ENCODE measurements around the gene SRM.
A peak's percentile ranks its signal among the peaks of the same experiment; 100 is the strongest.
"Not testable (repeated sequence)": the region's sequence is repeated elsewhere in the genome, so short reads cannot be mapped to it uniquely, and the experiment has no call there.

SRM gene

DNA sequence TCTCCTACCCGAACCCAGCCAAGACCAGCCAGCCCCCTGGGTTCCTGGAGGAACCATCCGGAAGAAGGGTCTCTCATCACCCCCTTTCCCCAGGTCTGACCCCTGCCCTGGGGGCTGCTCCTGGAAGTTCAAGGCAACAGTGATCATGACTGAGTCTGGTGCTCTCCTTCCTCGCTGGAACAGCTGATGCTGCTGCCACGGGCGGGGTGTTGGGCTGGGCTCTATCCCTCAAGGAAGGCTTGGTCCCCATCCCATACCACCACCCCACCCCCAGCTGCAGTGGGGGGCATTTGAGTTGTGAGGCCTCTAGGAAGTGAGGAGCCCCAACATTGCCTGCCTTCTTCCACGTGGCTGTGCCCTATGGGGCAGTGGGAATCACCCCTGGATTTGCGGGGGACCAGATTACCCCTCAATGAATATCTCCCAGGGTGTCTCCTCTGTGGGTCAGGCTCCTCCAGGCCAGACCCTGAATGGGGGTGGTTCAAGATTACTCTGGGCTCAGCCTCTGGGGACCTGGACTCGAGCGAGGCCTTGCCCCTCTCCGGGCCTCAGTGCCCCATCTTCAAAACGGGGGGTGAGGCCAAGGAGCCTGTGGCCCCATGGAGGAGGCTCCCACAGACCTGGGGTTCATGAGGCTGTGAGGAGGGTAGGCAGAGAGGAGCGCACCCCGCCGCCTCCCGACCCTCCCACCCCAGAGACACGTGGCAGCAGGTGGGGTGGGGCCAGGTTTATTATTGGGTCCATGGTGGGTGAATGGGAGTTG lies 15.6 kb downstream of the SRM start:
- no peak for DNase-seq

DNA sequence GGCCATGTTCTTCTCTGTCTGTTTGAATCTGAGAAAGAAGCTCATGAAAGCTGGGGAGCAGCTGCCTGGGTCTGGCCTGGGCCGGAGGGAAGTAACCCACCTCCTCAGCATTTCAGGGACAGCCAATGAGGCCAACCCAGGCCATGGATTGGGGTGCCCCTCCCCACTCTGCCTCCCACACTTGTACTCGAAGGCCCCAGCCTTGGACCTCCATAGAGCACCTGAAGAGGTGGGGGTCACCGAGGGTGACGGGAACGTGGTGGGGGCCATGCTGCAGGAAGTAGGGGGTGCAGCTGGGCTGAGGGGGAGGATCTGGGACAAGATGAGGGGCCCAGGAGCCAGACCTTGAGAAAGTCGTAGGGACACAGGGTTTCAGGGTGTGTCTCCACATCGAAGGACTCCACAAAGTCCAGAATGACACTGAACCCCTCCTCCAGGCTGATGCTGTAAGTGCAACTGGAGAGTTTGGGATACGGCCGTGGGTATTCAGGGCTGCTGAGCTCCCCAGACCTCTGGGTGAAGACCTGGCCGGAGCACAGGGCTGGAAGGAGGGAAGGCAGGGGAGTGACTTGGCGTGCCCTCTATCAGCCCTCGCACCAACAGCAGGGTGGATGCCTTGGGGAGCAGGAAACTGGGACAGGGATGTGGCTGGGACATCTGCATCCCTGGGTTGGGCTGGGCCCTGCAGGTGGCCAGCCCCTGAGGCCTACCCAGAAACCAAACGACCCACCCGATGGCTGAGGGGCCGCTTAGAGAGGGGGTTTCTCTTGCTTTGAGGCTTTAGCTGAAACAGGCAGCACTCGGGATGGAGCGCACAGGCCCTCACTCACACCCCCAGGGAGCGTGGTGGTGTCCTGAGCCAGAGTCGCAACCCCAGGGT lies 16.6 kb downstream of the SRM start:
- DNase-seq = no peak

DNA sequence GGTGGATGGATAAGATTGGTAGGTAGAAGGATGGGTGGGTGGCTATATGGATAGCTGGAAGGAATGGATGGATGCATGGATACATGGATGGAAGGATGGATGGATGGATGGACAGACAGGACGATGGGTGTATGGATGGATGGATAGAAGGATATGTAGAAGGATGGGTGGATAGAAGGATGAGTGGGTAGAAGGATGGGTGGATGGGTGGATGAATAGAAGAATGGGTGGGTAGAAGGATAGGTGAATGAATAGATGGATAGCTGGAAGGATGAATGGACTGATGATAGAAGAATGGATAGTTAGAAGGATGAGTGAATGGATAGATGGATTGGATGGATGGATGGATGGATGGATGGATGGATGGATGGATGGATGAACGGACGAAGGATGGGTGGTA lies 17.8 kb downstream of the SRM start:
- DNase-seq = no peak

DNA sequence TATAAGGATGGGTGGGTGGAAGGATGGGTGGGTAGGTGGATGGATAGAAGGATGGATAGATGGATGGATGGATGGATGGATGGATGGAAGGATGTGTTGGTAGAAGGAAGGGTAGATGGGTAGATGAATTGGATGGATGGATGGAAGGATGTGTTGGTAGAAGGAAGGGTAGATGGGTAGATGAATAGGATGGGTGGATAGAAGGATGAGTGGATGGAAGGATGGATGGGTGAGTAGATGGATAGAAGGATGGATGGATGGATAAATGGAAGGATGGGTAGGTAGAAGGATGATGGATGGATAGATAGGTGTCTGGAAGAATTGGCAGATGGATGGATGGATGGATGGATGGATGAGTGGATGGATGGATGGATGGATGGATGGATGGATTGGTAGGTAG lies 18.8 kb downstream of the SRM start:
- no peak for DNase-seq

DNA sequence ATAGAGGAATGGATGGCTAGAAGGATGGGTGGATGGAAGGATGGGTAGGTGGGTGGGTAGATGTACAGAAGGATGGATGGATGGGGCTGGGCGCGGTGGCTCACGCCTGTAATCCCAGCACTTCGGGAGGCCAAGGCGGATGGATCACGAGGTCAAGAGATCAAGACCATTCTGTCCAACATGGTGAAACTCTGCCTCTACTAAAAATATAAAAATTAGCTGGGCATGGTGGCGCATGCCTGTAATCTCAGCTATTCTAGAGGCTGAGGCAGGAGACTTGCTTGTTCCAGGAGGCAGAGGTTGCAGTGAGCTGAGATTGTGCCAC lies 19.8 kb downstream of the SRM start:
- not testable (repeated sequence) for DNase-seq

DNA sequence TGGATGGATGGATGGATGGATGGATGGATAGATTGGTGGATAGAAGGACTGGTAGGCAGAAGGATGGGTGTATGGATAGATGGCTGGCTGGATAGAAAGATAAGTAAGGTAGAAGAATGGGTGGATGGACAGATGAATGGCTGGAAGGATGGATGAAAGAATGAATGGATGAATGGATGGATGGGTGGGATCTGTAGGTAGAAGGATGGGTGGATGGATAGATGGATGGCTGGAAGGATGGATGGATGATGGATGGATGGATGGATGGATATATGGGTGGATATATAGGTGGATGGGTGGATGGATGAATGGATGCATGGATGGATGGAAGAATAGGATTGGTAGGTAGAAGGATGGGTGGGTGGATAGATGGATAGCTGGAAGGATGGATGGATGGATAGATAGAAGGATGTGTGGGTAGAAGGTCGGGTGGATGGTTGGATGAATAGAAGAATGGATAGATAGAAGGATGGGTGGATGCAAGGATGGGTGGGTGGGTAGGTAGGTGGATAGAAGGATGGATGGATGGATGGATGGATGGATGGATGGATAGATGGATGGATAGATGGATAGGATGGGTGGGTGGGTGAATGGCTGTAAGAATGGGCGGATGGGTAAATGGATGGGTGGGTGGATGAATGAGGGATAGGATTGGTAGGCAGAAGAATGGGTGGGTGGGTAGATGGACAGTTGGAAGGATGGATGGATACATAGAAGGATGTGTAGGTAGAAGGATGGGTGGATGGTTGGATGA lies 20.3 kb downstream of the SRM start:
- DNase-seq = no peak

DNA sequence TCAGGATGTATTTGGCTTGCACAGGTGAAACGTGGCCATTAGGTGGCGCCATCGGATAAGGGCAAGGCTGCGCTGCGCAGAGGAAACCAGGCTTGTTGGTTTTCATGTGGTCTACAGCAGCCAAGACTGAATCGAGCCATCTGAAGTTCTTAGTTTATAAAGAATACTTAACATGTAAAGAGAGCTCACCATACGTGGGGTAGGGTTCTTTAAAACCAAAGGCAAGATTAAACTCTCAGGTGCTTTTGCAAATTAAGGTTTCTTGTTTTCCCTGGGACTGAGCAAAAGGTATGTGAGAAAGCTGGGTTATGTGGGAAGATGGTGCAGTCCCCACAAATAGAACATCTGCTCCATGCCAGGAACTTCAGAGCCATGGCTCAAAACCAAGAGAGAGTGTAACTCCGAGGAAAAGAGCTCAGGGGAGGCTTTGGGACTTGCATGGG lies 22.1 kb downstream of the SRM start:
- DNase-seq = peak; percentile 85

DNA sequence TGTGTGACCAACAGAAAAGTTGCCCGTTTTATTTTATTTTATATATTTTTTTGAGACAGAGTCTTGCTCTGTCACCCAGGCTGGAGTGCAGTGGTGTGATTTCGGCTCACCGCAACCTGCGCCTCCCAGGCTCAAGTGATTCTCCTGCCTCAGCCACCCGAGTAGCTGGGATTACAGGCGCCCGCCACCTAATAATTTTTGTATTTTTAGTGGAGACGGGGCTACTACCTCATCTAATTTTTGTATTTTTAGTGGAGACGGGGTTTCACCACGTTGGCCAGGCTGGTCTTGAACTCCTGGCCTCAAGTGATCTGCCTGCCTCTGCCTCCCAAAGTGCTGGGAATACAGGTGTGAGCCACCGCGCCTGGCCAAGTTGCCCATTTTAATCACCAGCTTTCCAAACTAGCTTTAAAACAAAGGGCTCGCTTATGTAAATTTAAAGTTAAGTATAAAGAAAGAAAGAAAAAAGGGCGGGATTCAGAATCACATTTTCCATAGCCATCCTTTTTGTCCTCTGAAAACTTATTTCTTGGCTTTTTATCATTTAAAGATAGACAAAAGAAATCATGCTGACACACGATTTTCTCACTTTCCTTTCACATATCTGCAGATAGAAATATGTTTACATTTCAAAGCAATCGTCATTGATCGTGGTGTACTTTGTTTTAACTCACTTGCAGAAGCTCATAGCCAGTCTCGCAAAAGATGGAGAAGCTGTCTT lies 22.6 kb downstream of the SRM start:
- DNase-seq = not testable (repeated sequence)

DNA sequence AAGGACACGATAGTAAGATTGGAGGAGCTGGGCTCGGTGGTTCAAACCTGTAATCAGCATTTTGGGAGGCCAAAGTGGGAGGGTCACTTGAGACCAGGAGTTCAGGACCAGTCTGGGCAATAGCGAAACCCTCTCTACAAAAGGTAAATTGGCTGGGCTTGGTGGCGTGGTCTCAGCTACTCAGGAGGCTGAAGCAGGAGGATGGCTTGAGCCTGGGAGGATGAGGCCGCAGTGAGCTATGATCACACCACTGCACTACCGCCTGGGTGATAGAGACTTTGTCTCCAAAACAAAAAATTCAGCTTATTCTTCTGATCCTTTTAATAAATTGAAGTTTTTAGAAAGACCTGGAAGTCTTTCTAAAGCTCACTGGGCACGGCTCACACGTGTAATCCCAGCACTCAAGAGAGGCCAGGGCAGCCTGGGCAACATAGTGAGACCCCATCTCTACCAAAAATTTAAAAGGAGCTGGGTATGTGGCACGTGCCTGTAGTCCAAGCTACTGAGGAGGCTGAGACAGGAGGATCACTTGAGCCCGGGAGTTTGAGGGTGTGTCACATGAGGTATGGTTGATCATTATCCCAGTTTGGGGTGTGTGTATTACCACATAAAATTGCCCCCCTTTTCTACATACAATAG lies 28.1 kb downstream of the SRM start:
- DNase-seq = no peak

DNA sequence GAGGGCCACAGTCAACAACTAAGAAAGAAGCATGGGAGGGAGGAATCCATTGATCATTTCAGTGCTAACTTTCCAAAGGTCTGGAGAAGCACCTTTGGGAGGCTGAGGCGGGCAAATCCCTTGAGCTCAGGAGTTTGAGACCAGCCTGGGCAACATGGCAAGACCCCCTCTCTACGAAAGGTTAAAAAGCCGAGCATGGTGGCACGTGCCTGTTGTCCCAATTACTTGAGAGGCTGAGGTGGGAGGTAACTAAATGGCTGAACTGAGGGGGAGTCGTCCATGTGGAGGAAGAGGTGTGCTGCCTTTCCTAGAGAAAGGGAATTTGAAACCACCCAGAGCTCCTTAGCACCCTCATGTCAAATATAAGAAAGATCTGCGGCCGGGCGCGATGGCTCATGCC lies 29.0 kb downstream of the SRM start:
- DNase-seq = no peak

DNA sequence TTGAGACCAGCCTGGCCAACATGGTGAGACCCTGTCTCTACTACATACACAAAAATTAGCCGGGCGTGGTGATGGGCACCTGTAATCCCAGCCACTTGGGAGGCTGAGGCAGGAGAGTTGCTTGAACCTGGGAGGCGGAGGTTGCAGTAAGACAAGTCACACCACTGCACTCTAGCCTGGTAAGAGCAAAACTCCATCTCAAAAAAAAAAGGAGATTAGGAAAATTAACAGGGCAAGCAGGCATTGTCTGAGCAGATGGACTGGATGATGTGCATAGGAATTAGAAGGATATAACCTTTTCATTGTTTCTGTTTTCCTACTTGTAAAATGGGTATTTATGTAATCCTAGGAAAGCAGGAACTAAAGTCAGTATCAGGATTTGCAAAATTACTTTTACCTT lies 31.8 kb downstream of the SRM start:
- no peak for DNase-seq

DNA sequence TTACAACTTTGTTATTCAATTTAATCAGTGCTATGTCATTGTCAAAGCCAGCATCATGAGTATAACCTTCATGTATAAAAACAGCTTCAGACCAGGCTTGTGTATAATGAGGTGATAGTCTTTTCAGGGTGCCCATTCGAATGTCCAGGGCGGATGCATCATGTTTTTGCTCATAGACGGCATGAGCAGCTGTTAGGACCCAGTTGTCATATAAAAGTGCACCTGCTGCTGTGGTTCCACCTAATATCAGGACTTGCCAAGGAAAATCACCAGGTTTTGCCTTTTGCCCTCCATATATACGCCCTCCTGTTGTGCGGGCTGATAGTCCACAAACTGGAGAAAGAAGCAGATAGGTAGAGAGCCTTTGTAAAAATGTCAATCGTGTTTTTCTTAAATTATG lies 32.5 kb downstream of the SRM start:
- DNase-seq = no peak

DNA sequence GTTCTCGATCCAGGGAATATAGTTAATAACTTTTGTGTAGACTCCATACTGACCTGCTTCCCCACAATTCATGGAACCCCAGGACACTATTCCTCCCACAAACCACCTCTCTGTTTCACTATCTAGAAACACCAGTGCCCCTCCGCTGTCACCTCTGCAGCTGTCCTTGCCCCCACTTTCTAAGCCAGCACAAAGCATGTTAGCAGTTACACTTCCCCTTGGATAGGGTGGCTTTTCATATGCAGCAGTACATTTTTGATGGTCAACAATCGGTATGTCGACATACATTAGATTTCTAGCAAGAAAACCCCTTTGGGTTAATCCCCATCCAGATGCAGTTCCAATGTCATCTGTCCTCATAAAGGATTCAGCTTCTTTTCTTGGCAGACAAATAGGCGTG lies 32.9 kb downstream of the SRM start:
- no peak for DNase-seq

DNA sequence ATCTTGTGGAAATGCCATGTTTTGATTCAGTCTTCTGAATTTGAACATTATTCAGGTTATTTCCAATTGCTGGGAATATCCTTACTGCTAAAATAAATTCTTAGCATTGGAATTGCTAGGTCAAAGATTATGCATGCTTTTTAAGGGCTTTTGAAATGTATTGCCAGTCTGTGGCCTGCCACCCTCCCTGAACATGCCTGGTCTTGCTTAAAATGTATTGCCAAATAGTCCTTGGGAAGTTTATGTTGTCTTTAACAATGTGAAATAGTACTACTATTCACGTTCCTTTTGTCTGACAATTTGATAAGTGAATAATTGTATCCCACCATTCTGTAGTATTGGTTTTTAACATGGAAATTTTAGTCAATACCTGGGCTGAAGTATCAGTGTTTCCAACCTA lies 33.8 kb downstream of the SRM start:
- no peak for DNase-seq

DNA sequence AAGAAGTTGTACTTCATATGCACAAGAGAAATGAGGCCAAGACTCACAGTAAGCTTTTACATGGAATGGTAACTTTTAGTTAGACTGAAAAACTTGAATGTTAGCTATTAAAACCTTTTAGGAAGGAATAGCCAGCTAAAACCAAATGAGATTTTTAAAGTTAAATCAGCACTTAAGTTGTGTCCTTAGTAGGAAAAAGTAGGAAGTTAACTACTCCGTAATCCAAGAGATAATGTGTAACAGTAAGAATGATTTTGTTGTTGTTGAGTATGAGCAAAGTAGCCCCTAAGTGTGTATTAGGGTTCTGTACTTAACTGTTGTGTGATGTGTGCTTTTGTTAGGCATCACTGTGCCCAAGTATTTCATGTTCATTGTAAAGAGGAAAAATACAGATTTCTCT lies 34.2 kb downstream of the SRM start:
- no peak for DNase-seq

DNA sequence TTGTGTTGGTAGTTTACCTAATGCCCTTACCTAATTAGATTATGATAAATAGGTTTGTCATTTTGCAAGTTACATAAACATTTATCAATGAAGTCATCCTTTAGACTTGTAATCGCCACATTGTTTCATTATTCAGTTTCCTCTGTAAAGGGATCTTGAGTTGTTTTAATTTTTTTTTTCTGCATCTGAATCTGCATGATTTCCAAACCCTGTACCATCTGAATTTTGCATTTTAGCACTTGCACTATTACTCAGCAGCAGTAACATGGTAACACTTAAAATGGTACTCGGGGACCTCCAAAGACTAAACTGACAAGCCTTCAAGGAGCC lies 35.0 kb downstream of the SRM start:
- DNase-seq = no peak

DNA sequence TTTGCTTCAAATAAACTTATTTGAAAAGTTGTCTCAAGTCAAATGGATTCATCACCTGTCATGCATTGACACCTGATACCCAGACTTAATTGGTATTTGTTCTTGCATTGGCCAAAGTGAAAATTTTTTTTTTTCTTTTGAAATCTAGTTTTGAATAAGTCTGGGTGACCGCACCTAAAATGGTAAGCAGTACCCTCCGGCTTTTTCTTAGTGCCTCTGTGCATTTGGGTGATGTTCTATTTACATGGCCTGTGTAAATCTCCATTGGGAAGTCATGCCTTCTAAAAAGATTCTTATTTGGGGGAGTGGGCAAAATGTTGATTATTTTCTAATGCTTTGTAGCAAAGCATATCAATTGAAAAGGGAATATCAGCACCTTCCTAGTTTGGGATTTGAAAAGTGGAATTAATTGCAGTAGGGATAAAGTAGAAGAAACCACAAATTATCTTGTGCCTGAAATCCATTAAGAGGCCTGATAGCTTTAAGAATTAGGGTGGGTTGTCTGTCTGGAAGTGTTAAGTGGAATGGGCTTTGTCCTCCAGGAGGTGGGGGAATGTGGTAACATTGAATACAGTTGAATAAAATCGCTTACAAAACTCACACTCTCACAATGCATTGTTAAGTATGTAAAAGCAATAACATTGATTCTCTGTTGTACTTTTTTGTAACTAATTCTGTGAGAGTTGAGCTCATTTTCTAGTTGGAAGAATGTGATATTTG lies 35.5 kb downstream of the SRM start:
- DNase-seq = no peak

DNA sequence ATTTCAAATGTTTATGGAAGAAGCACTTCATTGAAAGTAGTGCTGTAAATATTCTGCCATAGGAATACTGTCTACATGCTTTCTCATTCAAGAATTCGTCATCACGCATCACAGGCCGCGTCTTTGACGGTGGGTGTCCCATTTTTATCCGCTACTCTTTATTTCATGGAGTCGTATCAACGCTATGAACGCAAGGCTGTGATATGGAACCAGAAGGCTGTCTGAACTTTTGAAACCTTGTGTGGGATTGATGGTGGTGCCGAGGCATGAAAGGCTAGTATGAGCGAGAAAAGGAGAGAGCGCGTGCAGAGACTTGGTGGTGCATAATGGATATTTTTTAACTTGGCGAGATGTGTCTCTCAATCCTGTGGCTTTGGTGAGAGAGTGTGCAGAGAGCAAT lies 36.6 kb downstream of the SRM start:
- no peak for DNase-seq

DNA sequence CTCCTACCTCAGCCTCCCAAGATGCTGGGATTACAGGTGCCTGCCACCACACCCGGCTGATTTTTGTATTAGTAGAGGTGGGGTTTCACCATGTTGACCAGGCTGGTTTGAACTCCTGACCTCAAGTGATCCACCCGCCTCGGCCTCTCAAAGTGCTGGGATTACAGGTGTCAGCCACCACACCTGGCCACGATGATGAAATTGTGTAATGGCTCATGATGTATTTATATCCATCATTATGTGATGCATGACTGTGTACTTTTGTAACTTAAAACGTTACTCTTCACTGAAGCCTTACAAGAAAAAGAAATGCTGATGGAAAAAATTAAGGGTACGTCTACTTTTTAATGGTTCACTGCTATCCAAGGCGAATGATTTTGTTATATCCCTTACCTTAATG lies 39.8 kb downstream of the SRM start:
- no peak for DNase-seq

DNA sequence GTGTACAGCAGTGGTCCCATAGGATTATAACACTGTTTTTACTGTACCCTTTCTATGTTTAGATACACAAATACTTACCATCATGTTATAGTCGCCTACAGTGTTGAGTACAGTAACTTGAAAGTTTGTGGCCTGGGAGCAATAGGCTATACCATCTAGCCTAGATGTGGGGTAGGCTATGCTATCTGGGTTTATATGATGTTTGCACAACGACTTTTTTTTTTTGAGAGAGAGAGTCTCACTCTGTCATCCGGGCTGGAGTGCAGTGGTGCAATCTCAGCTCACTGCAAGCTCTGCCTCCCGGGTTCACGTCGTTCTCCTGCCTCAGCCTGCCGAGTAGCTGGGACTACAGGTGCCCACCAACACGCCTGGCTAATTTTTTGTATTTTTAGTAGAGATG lies 40.5 kb downstream of the SRM start:
- DNase-seq = not testable (repeated sequence)

DNA sequence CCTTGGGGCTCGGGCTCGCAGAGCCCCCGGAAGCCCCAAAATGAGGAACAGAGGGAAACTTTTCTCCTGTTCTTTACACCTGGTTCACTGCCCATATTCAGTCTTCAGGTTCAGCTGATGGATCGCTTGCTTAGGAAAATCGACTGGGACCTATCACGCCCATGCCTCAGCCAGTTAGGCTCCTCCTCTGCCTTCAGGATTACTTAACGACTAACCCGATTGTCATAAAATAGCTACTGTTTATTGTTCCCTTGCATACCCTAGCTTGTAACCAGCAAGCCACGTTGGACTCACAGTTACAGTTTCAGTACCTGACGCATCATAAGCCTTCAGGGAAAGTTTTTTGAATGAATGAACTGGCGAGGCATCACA lies 46.7 kb downstream of the SRM start:
- DNase-seq = no peak
